ENCODE measurements around the gene POLD2.

The POLD2 gene

GRCh38 chr7:44076101-44076895, 47.0 kb downstream of the POLD2 start:
- TF ChIP-seq, protein P1, sequence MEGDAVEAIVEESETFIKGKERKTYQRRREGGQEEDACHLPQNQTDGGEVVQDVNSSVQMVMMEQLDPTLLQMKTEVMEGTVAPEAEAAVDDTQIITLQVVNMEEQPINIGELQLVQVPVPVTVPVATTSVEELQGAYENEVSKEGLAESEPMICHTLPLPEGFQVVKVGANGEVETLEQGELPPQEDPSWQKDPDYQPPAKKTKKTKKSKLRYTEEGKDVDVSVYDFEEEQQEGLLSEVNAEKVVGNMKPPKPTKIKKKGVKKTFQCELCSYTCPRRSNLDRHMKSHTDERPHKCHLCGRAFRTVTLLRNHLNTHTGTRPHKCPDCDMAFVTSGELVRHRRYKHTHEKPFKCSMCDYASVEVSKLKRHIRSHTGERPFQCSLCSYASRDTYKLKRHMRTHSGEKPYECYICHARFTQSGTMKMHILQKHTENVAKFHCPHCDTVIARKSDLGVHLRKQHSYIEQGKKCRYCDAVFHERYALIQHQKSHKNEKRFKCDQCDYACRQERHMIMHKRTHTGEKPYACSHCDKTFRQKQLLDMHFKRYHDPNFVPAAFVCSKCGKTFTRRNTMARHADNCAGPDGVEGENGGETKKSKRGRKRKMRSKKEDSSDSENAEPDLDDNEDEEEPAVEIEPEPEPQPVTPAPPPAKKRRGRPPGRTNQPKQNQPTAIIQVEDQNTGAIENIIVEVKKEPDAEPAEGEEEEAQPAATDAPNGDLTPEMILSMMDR (IDR thresholded peaks at IDR 0.05; ENCODE audit: insufficient read depth, missing control alignments), result no peak
- DNase-seq (ENCODE audit: insufficient read length, low spot score), result no peak
- FAIRE-seq, result no peak

DNA sequence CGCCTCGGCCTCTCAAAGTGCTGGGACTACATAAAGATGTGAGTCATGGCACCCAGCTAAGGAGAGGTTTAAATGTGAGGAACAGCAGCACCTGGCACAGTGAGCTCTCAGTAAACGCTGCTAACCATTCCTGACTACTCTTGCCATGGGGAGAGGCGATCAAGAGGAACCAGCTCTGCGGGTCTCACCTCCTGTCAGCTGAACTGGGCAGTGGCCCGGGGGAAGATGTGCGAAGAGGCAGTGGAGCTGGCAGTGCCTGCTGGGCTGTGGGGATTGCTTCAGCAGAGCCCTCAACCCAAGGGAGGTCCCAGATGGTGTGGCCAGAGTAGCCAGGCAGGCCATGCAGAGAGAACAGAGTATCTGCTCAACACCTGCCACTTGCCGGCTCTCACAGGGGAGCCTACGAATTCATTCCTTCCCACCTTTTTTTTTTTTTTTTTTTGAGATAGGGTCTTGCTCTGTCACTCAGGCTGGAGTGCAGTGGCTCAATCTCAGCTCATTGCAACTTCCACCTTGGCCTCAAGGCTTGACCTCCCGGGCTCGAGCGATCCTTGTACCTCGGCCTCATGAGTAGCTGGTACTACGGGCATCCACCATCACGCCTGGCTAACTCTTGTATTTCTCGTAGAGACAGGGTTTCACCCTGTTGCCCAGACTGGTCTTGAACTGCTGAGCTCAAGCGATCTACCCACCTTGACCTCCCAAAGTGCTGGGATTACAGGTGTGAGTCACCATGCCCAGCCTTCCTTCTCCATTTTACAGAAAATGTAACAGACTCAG, 47.9 kb downstream of the POLD2 start:
- FAIRE-seq (no peak), DNase-seq (ENCODE audit: insufficient read length, low spot score) (no peak)
- TF ChIP-seq, protein P1 (IDR thresholded peaks at IDR 0.05; ENCODE audit: insufficient read depth, missing control alignments), result no peak

DNA sequence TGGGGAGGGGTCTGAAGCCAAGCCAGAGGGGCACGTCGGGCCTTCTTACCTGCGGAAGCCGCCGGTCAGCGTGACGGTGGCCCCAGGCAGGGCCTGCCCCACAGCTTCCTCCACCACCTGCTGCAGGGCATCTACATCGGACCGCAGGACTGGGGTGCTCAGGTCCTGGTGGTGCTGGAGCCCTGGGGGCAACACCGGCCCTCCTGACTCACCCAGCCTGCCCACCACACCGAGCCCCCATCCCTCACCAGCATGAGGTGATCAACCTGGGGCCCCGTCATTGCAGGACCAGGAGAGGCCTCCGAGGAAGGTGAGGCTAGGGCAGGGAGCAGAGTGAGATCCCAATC, 49.0 kb downstream of the POLD2 start:
- FAIRE-seq (no peak), DNase-seq (ENCODE audit: insufficient read length, low spot score) (no peak)
- TF ChIP-seq, protein P1 (IDR thresholded peaks at IDR 0.05; ENCODE audit: insufficient read depth, missing control alignments), result no peak

DNA sequence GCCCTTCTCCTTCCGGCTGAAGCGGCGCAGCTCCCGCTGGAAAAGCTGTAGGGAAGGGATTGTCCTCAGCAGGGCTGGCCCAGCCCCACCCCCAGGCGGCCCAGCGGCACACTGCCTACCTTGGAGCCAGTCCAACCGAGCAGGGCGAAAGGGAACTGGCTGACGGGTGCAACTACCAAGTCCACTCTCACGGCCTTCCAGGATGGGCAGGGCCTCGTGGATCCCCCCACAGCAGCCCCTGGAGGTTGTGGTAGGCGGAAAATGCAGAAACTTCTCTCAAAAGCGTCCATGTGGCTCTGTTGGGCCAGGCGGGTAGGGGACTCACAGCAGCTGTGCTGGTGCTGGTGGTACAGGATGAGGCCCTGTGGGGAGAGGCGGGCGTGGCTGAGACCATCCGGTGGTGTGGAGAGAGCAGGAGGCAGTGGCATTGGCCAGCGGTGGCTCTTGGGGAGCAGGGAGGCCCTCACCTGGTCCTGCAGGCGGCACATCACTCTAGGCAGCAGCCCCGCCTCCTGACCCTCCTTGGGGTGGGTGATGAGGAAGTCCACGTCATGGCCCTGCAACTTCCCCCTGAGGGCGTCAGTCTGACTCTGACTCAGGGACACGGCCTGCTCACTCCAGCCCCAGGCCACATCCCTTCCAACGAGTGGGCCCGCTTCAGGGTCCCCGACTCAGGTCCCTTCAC, 49.5 kb downstream of the POLD2 start:
- TF ChIP-seq, protein P1 (IDR thresholded peaks at IDR 0.05; ENCODE audit: insufficient read depth, missing control alignments), result no peak
- DNase-seq (ENCODE audit: insufficient read length, low spot score) (no peak), FAIRE-seq (no peak)

DNA sequence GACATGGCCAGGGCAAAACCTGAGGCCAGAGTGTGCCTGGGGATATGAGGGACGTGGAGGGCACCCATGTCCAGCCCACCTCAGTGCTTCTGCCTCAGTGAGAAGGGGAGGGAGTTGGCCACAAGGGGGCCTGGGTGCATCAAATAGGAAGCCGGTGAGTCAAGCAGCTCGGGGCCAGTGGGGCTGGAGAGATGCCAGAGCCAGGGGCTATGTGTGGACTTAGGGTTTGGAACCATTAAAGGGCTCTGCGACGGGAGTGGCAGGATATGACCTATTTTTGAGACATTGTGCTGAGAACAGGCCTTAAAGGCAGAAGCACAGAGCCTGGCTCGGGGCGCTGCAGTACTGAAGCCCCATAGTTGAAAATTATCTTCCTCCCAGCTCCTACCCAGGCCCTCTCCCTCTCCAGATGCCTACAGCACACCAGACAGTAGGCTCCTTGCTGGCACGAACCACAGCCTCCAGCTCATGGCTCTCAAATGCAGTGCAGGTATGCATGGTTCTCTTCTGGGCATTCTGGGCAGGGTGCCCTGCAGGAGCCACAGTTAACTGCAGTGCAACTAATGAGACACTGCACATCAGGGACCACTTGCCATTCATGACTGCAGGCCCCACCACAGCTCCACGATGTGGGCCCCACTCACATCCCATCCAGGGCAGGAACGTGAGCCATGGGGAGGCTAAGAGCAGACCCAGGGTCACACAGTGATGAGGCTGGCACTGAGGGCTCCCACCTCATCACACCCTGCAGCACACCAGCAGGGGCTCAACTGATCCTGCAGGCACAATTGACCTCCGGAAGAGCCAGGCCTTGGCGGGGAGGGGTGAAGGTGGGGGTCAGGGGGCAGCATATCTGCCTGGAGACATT, 50.8 kb downstream of the POLD2 start:
- no peak for FAIRE-seq
- peak; percentile 61 for DNase-seq (ENCODE audit: insufficient read length, low spot score)
- TF ChIP-seq, protein P1 (IDR thresholded peaks at IDR 0.05; ENCODE audit: insufficient read depth, missing control alignments), result peak; percentile 50

GRCh38 chr7:44071726-44072363, 51.5 kb downstream of the POLD2 start:
- TF ChIP-seq, protein P1 (IDR thresholded peaks at IDR 0.05; ENCODE audit: insufficient read depth, missing control alignments), result no peak
- FAIRE-seq (no peak), DNase-seq (ENCODE audit: insufficient read length, low spot score) (no peak)

All from D721Med (cell line).